CD4-positive, alpha-beta T cell treated with Interleukin-4 for 4 hours (primary cell): Measurements from ENCODE around the gene TLE4.

ENCODE experiments used
- DNase-seq: peaks from one replicate; pipeline ENCODE4 v3.0.0-alpha.2; 2020

TLE4 gene

DNA sequence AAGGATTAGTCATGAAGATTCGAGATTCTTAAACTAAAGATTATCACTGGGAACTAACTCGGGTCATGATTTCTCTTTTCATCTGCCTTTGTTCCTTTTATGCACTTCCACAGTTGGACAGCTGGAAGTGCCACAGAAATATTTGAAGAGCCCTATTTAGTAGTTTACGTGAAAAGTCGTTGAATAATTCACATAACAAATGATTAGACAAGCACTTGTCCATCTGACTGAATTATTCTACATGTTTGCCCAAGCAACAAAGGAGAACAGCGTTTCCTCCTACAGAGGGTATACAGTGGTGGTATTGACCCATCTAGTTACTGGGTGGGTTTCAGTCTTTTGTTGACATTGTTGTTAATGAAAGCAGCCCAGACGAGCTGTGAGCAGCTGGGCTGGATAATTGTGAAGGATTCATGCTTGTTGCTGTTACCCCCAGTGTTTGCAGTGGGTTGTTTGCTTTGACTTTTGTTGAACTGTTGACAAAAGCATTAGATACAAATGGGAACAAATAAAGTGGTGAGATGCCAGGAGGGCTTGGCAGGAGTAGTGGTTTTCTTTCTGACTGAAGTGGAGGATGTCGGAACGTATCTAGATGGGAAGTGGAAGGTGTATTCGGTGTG lies 96.2 kb downstream of the TLE4 start:
- no peak for DNase-seq

DNA sequence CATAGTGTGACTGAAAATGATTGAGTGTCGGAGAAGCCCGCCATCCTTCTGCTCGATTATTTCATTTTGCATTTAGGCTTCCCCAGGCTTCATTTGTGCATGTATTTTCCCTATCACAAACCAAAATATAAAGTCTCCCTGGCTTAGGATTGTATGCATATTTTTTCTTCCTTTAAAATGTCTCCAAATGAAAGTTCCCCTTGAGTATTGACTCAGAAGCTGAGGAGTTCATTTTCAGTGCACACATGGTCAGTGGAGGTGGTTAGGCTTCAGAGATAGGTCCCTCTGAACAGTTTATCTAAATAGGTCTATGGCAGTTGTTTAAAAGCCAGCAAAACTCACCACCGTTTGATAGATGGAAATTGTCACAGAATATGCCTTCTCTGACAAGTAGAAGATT lies 97.2 kb downstream of the TLE4 start:
- DNase-seq = no peak

DNA sequence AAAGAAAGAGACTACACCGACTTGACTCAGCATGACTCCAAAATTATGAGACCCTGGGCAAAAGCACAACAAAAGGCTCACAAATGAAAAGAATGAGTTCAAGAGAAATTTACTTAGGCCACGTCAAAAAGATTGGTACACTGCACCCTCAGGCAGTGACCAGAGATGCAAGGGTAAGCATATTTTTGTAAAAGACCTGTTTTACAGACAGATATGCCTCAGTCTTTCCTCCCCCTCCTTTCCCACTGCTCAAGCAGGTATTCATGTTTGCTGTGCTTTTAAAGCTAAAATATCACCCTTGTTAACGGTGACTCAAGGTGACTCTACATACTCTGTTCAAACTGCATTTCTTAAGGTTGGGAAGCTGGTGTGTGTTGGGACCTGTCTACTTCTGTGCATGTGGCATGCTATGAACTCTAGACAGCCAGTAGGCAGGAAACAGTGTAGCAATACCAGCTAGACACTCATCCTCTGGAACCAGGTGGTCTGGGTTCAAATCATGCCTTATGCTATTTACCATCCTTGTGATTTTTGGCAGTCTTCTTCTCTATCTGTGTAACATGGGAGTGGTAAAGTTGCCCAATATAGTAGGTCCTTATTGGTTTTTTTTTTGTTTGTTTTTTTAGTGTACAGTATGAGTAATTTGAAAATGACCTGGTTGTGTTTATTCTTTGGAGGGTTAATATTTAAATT lies 98.7 kb downstream of the TLE4 start:
- no peak for DNase-seq

DNA sequence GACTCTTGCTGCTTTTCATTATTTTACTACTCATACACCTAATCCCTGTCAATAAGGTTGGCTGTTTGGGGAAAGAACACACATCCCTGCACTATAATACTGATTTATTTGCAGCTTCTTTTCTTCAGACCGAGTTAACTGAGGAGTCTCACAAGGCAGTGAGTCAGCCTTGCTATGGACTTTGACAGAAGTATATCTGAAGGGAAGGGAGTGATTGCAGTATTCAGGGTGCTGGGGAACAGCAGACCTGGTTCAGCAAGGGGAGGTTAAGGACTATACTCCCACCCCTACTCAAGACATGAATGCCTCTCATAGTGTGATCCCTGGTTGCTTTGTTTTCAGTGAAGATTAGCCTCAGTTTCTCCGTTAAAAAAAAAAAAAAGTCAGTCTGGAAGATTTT lies 99.8 kb downstream of the TLE4 start:
- no peak for DNase-seq

DNA sequence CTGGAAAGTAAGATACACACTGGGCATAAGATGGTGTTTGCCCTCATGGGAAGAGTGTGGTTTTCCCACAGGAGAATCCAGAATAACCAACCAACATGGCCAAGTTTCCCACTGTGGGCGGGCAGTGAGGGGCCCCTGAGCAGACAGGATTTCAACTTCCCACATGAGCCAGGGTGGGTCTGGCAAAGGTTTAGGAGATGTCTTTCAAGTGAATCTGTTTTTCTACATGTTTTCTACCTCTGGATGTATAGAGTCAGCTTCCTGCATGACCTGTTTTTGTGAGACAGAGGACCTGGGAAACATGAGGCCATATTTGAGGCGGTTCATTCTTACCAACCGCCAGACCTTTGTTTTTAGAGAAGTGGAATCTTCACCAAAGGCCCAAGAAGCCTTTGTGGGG lies 100.5 kb downstream of the TLE4 start:
- DNase-seq = no peak

DNA sequence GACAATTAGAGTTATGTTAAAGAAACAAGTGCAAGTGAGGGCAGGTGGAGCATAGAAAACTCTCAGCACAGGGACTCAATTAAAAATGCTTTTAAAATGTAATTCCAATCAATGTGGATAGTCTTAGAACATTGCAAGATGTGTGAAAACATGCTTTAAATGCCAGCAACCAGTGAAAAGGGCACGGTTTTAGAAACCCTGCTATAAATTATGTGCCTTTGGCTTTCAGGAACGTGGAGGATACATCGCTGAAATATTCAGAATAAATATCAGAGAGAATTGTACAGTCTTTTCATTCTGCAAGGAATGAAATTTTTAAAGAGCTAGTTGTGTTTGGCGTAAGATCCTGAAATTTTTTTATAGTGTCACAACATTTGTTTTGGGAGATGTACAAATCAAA lies 101.1 kb downstream of the TLE4 start:
- no peak for DNase-seq

DNA sequence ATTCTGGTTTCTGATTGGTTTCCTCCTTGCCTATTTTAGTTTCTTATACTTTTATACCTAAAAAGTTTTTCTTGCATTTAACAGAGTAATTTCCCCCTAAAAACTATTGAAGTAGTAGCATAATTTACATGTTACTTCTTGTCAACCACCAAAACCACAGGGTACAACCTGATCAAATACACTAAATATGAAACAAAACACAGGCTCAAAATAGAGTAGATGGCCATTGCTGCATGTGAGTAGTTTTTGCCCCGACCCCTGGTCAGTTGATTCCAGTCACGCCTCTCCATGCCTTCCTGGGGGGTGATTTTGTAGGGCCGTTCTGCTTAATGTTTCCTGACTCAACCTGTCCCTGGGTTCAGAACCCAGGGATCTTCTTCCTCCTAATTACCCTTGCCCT lies 101.8 kb downstream of the TLE4 start:
- no peak for DNase-seq

DNA sequence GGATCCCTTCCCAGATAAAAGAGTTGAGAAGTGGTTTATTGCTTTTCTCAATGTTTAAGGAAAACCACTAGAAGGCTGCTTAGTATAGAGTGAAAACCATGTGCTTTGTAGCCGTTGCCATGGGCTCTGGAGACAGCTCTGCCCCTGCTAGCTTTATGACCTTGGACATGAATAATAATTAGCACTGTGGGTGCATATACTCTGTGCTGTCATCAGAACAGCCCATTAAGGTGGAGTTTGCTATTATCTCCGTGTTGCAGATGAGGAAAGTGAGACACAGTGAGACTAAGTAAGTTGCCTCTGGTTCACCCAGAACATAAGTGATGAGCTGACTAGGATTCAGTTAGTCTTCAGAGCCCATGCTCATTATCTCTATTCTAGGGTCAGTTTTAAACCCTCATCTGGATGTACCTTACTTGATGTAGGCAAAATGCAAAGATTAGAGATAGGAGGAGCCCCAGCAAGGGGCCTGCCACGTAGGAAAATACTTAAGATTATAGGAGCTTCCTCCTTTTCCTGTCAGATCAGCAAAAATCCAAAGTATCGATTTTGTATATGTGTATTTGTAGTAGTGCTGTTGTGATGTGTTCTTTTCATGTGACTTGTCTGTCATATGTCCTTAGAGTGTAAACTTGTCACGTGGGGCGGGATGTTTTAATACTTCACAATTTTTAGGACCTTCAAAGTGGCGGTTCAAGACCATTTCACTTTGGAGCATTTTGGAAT lies 102.5 kb downstream of the TLE4 start:
- no peak for DNase-seq

DNA sequence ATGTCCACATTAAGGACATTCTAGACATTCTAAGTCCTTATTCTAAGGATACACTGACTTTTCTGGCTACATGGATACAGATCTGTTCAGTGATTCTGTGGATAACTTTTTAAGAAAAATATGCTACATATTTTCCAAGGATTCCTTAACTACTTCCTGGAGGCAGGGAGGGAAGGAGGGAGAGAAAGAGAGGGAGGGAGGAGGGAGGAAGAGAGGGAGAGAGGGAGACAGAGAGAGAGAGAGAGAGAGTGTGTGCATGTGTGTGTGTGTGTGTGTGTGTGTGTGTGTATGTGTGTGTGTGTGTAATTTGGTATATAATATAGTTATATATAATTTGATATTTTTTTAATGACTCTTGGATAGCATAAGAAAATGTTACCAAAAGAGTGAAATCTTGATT lies 109.8 kb downstream of the TLE4 start:
- DNase-seq = no peak

DNA sequence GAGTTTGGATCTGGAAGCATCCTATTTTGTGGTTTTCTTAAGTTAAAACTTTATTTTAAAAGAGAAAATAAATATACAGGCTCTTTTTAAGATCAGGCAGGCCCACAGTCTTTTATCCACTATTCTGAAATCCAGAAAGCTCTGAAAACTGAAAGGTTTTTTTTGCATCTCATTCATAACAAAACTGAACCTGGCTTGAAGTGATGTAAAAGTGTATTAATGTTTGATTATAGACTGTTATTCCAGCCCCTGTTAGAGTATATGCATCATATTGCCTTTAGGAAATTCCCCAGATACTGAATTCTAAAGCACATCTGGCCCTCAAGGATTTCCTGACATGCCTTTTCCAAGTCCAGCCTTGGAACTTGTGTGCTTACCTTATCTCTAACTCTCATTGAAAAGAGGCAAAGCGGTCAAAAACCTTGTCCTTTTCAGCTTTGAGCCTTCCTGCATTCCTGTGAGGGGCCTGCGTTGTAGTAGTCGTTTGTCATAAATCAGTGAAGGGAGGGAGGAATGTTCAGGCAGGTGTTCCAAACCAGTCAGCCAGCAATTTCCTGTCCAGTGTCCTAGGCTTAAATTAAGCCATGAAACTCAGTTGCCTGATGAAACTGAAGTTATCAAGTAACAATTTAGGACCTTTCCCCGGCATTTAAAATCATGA lies 110.4 kb downstream of the TLE4 start:
- no peak for DNase-seq

DNA sequence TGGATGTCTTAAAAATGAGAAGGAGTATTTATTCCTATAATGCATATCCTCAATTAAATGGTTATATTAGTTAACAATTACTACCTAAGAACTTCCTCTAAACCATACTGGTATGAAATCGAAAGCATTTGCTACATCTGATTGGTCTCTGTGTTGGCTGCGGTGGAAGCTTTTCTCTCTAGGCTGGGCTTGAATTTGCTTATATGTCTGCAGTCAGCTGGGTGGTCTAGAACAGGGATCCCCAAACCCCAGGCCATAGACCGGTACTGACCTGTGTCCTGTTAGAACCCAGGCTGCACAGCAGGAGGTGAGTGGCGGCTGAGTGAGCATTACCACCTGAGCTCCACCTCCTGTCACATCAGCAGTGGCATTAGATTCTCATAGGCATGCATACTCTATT lies 112.3 kb downstream of the TLE4 start:
- DNase-seq = no peak

DNA sequence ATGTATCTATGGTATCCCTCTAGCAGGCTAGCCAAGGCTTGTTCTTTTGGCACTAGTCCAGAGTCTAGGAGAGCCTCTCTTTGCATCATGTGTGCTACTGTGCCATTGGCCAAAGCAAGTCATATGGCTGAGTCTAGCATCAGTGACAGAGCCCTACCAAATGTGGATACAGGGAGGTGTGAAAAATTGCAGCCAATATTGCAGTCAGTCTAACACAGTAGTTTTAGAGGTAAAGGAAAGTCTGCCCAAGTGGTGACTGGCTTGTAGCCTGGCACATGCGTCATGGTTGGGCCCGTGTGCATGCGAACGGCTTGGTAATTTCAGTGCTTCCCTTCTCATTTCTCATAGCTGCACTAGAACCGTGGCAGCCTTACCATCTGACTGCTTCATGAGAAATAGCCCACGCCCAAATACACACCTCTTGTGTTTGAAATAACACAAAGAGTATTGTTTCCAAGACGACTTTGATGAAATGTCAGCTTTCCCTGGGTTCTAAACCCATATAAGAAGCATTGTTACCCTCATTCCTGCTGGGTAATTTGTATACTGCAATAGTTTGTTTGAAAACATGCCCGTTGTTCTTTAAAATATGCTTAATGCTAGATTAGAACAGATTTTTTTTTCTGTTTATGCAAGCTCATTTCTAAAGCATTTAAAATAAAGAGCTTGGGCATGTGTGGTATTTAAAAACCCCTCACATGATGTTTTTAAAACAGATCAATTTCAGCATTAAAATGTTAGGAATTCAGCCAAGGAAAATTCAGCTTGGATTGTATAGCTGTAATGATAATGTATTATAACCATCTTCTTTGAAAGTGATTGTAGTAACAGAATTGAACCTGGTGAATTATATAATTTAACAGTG lies 113.2 kb downstream of the TLE4 start:
- DNase-seq = no peak

DNA sequence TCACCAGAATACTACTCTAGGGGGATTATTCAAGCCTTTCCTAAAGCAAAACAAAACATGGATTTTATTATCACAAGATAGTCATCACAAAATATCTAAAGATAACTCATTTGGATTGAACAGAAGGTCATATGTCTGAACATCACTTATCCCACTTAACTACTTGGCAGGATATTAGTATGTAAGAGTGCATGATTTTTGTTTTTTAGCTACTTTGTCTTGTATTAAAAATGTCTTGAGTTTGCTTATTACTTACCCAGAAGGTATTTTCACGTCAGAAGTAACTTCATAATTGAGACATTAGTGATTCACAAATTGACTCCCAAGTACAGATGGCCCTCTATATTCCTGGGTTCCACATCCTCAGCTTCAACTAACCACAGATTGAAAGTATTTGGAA lies 113.8 kb downstream of the TLE4 start:
- no peak for DNase-seq

DNA sequence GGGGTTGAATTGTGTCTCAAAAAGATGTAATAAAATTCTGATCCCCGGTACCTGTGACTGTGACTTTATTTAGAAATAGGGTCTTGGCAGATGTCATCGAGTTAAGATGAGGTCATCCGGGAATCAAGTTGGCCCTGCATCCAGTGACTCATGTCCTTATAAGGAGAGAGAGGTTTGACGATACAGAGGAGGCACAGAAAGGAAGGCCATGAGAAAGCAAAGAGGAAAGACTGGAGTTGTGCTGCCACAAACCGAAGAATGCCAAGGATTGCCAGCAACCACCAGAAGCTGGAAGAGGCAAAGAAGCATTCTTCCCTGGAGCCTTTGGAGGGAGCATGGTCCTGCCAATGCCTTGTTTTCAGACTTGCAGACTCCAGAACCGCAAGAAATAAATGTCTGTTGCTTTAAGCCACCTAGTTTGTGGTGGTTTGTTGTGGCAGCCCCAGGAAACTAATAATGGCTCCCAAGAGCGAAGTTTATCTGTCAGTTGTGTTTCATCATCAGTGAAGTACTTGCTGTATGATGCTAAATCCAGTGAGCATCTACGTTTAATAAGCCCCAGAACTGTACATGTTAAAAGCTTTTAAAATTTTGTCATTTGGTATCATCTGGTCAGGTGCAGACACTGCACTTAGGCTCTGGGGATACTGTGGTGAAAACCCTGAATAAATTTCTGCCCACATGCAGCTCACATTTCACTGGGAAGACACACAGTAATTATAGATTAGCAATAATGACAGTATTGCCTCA lies 114.8 kb downstream of the TLE4 start:
- no peak for DNase-seq

DNA sequence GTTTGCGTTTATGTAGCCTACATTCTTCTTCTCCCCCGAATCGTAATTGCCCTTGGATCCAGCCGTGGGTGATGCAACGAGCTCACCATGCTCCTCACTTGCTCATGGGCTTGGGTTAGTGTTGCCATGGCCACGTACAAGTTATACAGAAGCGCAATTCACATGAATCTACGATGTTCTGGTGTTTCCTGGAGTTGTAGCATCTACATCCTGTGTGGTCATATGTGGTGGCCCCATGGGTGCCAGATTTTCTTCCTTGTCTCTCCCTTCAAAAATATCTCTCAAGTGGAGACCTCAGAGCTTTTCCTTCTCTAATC lies 115.3 kb downstream of the TLE4 start:
- peak; percentile 27 for DNase-seq

DNA sequence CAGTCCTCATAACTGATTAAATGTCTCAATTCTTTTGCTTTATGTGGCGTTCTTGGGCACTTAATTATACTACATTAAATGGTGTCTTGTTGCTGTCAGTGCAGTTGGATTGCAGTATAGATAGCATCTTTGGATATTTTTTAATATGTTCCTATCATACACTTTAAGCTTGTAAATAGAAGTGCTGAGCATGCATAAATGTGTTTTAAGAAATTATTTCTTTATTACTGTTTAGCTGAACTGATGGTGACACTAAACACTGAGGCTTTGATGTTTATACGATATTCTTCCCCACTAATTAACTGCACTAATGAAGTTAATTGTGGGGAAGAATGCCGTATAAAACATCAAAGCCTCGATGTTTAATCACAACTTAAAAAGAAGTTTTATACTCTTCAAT lies 116.6 kb downstream of the TLE4 start:
- DNase-seq = no peak

DNA sequence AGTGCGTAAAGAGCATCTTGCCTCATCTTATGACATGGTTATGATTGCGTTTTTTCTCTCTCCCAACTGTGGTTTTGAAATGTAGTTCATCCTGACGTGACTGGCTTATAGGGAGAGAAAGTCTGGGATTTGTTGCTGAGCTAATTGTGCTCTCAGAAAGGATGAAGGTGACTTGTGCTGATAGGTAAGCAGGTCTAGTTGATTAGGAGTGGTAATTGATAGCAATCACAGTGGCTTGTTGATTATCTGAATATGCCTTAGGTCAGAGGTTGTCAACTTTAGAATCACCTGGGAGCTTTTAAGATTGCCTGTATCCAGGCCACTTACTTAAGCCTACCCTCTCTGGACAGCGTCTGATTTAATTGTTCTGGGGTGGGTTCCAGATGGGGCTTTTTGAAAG lies 117.8 kb downstream of the TLE4 start:
- DNase-seq = no peak

DNA sequence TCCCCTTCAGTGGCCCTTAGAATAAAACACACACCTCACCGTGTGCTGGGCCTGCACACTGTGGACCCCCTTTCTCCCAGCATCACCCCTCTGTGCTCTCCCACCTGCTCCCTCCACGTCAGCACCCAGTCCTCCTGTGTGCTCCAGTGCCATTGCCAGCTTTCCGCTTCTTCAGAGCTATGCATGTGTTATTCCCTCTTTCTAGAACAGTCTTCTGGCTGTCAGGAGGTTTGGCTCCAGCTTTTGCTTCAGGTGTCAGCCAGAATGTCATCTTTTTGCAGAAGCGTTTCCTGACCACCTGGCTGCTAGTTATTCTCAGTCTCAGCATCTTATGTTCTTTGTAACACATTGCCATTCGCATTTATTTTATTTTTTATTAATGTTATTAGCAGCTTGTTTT lies 119.7 kb downstream of the TLE4 start:
- no peak for DNase-seq

DNA sequence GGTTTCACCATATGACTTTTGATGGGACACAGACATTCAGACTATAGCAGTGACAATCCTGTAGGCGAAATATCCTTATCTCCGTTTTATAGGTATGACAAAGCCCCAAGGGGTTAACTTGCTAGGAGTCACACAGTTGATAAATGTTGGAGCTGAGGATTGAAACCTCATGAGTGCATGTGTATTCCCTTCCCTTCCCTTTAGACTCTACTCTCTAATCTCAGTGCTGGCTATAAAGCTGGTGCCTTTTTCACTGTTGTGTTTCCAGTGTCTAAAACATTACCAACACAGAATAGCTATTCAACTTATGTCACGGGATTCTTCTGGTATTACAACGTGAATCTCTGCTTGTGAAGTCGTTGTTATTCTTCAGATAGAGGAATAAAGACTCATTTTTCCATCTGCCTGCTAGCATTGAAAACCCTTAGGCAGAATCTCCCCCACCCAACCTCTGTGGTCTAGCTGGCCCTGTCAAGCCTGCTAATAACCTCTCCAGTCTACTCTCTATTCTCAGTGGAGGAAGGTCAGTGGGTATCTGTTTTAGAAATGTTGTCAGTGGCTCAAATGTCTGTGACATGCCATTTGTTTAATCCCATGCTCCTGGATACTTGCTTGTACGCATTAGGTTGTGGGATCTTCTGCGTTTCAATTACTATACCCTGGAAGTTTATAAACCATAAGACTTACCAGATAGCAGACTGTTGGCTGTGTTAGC lies 121.2 kb downstream of the TLE4 start:
- DNase-seq = no peak

DNA sequence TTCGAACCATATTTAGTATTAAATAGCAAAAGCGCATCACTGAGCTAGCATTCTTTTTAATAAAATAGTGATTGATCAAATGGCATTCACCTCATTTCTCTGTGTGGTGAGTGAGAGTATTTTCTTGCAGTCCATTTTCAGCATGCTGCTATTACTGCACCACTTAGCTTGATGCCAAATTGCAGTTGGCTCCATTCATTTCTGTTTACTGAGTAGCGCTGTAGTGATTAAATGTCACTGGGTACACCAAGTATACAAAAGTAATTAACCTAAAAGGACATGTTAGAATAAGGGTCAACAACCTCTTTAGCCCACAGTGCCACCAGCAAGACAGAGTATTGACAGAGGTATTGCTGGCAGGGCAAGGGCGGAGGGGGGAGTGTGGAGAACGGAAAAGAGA lies 122.0 kb downstream of the TLE4 start:
- DNase-seq = no peak

DNA sequence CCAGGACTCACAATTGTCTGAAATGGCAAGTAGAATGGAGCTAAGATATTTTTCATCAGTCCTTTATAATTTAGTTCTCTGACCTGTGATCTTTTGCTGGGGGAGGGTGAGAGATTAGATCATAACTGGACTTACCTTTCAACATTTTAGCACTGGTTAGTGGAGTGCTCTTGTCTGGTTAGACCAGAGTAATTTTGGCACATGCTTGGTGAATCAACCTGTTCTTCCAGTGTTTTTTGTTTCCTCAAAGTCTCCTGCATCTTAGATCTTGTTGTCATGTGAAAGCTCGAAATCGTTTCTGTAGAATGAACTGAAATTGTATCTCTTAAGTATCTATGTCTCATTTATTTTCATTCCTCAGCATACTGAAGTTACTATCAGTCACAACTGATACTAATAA lies 122.4 kb downstream of the TLE4 start:
- no peak for DNase-seq
